HCT116 (cell line): ENCODE results near the gene SLC16A7. TPM values are rescaled to one million over a fixed set of nuclear protein-coding genes. Genes with fewer than 3 reads are reported as not detected.

Source experiments
- ATAC-seq: fragments of 200-7000 bp; cut with Tn5 transposase; 2 replicates; pipeline ENCODE4 v1.9.1; 2020; ENCODE audit warnings: mild to moderate bottlenecking, moderate library complexity
- BruUV-seq: library from RNA; stranded (reverse); fragments of 400-500 nt; replicated peaks from 2 replicates; lab custom pipeline; 2021; lab: Mats Ljungman, UMichigan
- CTCF ChIA-PET: fragments of 300-600 bp; sonication (Branson Sonifier 250); formaldehyde crosslinking; loops from one replicate; lab custom pipeline; 2021; ENCODE audit warnings: antibody characterized with exemption; lab: Charles Lee
- POLR2A ChIA-PET: fragments of 300-600, 350-600 bp; sonication (Branson Sonifier 250); formaldehyde crosslinking; loops from one replicate; lab custom pipeline; 2021; ENCODE audit warnings: antibody characterized with exemption; lab: Charles Lee
- RAD21 ChIA-PET, 2 experiments: fragments of 300-600 bp; sonication (Branson Sonifier 250); formaldehyde crosslinking; loops; one replicate each; lab custom pipeline; 2023; ENCODE audit warnings: low total read pairs in 2 of 2; ENCODE audit not compliant: uncharacterized antibody in 2 of 2, unreplicated experiment in 2 of 2, low non-redundant PET in 1 of 2; lab: Charles Lee
- DNase-seq: peaks from one replicate; pipeline ENCODE4 v3.0.0-alpha.2; 2010; ENCODE audit warnings: low read depth, low spot score
- H2AFZ ChIP-seq: fragments of 200-600 bp; shearing (Covaris generic), sonication (generic); 2 replicates; pipeline ENCODE4 v1.6.1; 2017; ENCODE audit warnings: low read depth, mixed run types, mixed read lengths, antibody characterized with exemption, low read length; ENCODE audit not compliant: poor library complexity, severe bottlenecking
- H3K27ac ChIP-seq: 2 replicates; pipeline ENCODE4 v1.5.1; 2012; ENCODE audit warnings: low read depth, low read length
- H3K27me3 ChIP-seq: fragments of 200-600 bp; sonication (generic); 2 replicates; pipeline ENCODE4 v1.6.1; 2016; ENCODE audit warnings: mixed run types, low read length, mixed read lengths; ENCODE audit not compliant: insufficient read depth
- H3K36me3 ChIP-seq, 2 experiments: fragments of 200-500 bp in 1 of 2; fragments of 200-600 bp in 1 of 2; sonication (Bioruptor generic) in 1 of 2; sonication (generic) in 1 of 2; 2 replicates each; pipeline versions ENCODE4 v1.5.1 to v1.6.1; 2014 to 2016; ENCODE audit warnings: low read length in 2 of 2, inconsistent platforms in 1 of 2, mixed read lengths in 1 of 2, mixed run types in 1 of 2; ENCODE audit not compliant: insufficient read depth in 2 of 2, control insufficient read depth in 1 of 2
- H3K4me1 ChIP-seq, 2 experiments: fragments of 200-600 bp in 1 of 2; sonication (generic) in 1 of 2; 2 replicates each; pipeline versions ENCODE4 v1.5.1 to v1.6.1; 2012 to 2017; ENCODE audit warnings: low read length in 2 of 2, inconsistent platforms in 1 of 2, mild to moderate bottlenecking in 1 of 2, mixed read lengths in 1 of 2, mixed run types in 1 of 2, moderate library complexity in 1 of 2; ENCODE audit not compliant: insufficient read depth in 2 of 2, control insufficient read depth in 1 of 2
- H3K4me2 ChIP-seq: fragments of 200-600 bp; sonication (generic); 2 replicates; pipeline ENCODE4 v1.6.1; 2017; ENCODE audit warnings: mixed run types, low read length, mixed read lengths
- H3K4me3 ChIP-seq, 2 experiments: fragments of 200-600 bp in 1 of 2; sonication (generic) in 1 of 2; replicated peaks in 1 of 2; 2 replicates each; pipeline ENCODE4 v1.5.1; 2011 to 2016; ENCODE audit warnings: low read length in 2 of 2, control low read depth in 1 of 2, low read depth in 1 of 2, mild to moderate bottlenecking in 1 of 2, mixed read lengths in 1 of 2, mixed run types in 1 of 2
- H3K79me2 ChIP-seq: fragments of 200-600 bp; sonication (generic); 2 replicates; pipeline ENCODE4 v1.6.1; 2017; ENCODE audit warnings: mild to moderate bottlenecking, mixed run types, low read length, moderate library complexity, mixed read lengths; ENCODE audit not compliant: insufficient read depth
- H3K9ac ChIP-seq: fragments of 200-600 bp; sonication (generic); 2 replicates; pipeline ENCODE4 v1.6.1; 2016; ENCODE audit warnings: low read length, mixed read lengths
- H3K9me2 ChIP-seq: fragments of 200-600 bp; sonication (generic), shearing (Covaris generic); 2 replicates; pipeline ENCODE4 v1.6.1; 2017; ENCODE audit warnings: mixed run types, mild to moderate bottlenecking, moderate library complexity; ENCODE audit not compliant: insufficient read depth
- H3K9me3 ChIP-seq, 2 experiments: fragments of 200-500 bp in 1 of 2; fragments of 200-600 bp in 1 of 2; sonication (Bioruptor generic) in 1 of 2; sonication (generic) in 1 of 2; 2 replicates each; pipeline ENCODE4 v1.6.1; 2014 to 2017; ENCODE audit warnings: low read length in 2 of 2, mixed read lengths in 2 of 2, inconsistent platforms in 1 of 2, low read depth in 1 of 2, mild to moderate bottlenecking in 1 of 2, mixed run types in 1 of 2, moderate library complexity in 1 of 2; ENCODE audit not compliant: control insufficient read depth in 1 of 2, insufficient read depth in 1 of 2
- H4K20me1 ChIP-seq: fragments of 200-600 bp; sonication (generic), shearing (Covaris generic); 2 replicates; pipeline ENCODE4 v1.6.1; 2017; ENCODE audit warnings: mixed run types, mild to moderate bottlenecking, moderate library complexity; ENCODE audit not compliant: insufficient read depth
- CBX3 ChIP-seq: IDR thresholded peaks from 2 replicates; pipeline ENCODE4 v1.6.1; 2012; ENCODE audit warnings: low read depth
- CEBPB ChIP-seq: IDR thresholded peaks from 2 replicates; pipeline ENCODE4 v1.6.1; 2012; ENCODE audit warnings: low read depth
- EGR1 ChIP-seq: IDR thresholded peaks from 2 replicates; pipeline ENCODE4 v1.6.1; 2012; ENCODE audit warnings: low read depth
- ELF1 ChIP-seq: IDR thresholded peaks from 2 replicates; pipeline ENCODE4 v1.6.1; 2012; ENCODE audit warnings: low read depth, borderline replicate concordance
- EZH2 ChIP-seq: fragments of 200-600 bp; sonication (generic); IDR thresholded peaks from 2 replicates; pipeline ENCODE4 v1.6.1; 2017; ENCODE audit warnings: antibody characterized with exemption, mixed run types
- EZH2phosphoT487 ChIP-seq: fragments of 200-600 bp; IDR thresholded peaks from 2 replicates; pipeline ENCODE4 v1.6.1; 2018; ENCODE audit warnings: antibody characterized with exemption, borderline replicate concordance
- FOSL1 ChIP-seq: IDR thresholded peaks from 2 replicates; pipeline ENCODE4 v1.6.1; 2012; ENCODE audit warnings: low read depth
- JUND ChIP-seq: IDR thresholded peaks from 2 replicates; pipeline ENCODE4 v1.6.1; 2012
- POLR2A ChIP-seq: IDR thresholded peaks from 2 replicates; pipeline ENCODE4 v1.7.0; 2011; ENCODE audit warnings: borderline replicate concordance; ENCODE audit not compliant: insufficient read depth, insufficient read length; ENCODE audit errors: extremely low read depth
- POLR2AphosphoS5 ChIP-seq: IDR thresholded peaks from 2 replicates; pipeline ENCODE4 v1.6.1; 2011; ENCODE audit warnings: mild to moderate bottlenecking, low read depth, low read length, moderate library complexity
- RAD21 ChIP-seq: IDR thresholded peaks from 2 replicates; pipeline ENCODE4 v1.6.1; 2012; ENCODE audit warnings: low read depth, mild to moderate bottlenecking
- REST ChIP-seq: IDR thresholded peaks from 2 replicates; pipeline ENCODE4 v1.6.1; 2012; ENCODE audit warnings: low read depth
- SIN3A ChIP-seq: IDR thresholded peaks from 2 replicates; pipeline ENCODE4 v1.6.1; 2012; ENCODE audit warnings: low read depth
- SP1 ChIP-seq: IDR thresholded peaks from 2 replicates; pipeline ENCODE4 v1.6.1; 2012; ENCODE audit warnings: low read depth
- SRF ChIP-seq: IDR thresholded peaks from 2 replicates; pipeline ENCODE4 v1.6.1; 2012; ENCODE audit warnings: low read depth
- TCF7L2 ChIP-seq: IDR thresholded peaks from 2 replicates; pipeline ENCODE4 v1.7.0; 2011; ENCODE audit warnings: borderline replicate concordance, inconsistent platforms; ENCODE audit not compliant: insufficient read depth, insufficient read length; ENCODE audit errors: extremely low read depth
- YY1 ChIP-seq: IDR thresholded peaks from 2 replicates; pipeline ENCODE4 v1.6.1; 2011; ENCODE audit warnings: low read length, low read depth, moderate library complexity, mild to moderate bottlenecking; ENCODE audit not compliant: insufficient replicate concordance; ENCODE audit errors: extremely low read depth
- ZBTB33 ChIP-seq: IDR thresholded peaks from 2 replicates; pipeline ENCODE4 v1.6.1; 2011; ENCODE audit warnings: mild to moderate bottlenecking, low read length, moderate library complexity; ENCODE audit not compliant: insufficient replicate concordance; ENCODE audit errors: extremely low read depth
- ZFX ChIP-seq: fragments of 450-650 bp; IDR thresholded peaks from 2 replicates; pipeline ENCODE4 v1.6.1; 2017
- ZNF274 ChIP-seq: fragments of 200-500 bp; sonication (Bioruptor generic); IDR thresholded peaks from 2 replicates; pipeline ENCODE4 v1.6.1; 2014; ENCODE audit warnings: mild to moderate bottlenecking, low read depth, low read length, inconsistent platforms
- intact Hi-C: fragments of 100-400 bp; cut with micrococcal nuclease; formaldehyde crosslinking; loops from 2 replicates; pipeline ENCODE4 v1.10.0; 2022
- total RNA-seq: library from RNA; stranded (reverse); gene quantifications from one replicate; pipeline ENCODE4 v1.2.1, GENCODE V29; 2021; ENCODE audit not compliant: unreplicated experiment

The SLC16A7 gene
- total RNA-seq, 1 experiment from 2014 or later: 10.0 TPM

GRCh38 chr12:59710964-59711363, 115.1 kb downstream of the SLC16A7 start:
- TF ChIP-seq EZH2phosphoT487 (no peak), SIN3A (no peak), ZBTB33 (no peak), ELF1 (no peak), EGR1 (no peak), SRF (no peak), FOSL1 (no peak), CBX3 (no peak), ZFX (no peak), REST (no peak), POLR2AphosphoS5 (no peak), EZH2 (no peak), YY1 (no peak), CEBPB (no peak), RAD21 (no peak), POLR2A (no peak), ZNF274 (no peak), TCF7L2 (no peak), SP1 (no peak), JUND (no peak)
- Histone ChIP-seq H3K4me2 (no peak overlapping the region), H4K20me1 (no peaks in the 10 kb centered on the region), H3K9ac (no peak overlapping the region), H3K4me3 (no peak overlapping the region), H3K9me3 (no peaks in the 10 kb centered on the region), H3K9me2 (no peaks in the 10 kb centered on the region), H3K4me1 (peaks cover 0 to 6% of the 10 kb centered on the region in 2 experiments; a peak in 2 of 4 replicates), H3K27me3 (no peaks in the 10 kb centered on the region), H3K36me3 (no peaks in the 10 kb centered on the region), H2AFZ (no peak overlapping the region), H3K27ac (no peak overlapping the region), H3K79me2 (no peaks in the 10 kb centered on the region)
- POLR2A ChIA-PET: no interaction called here
- DNase-seq (no peak), ATAC-seq (no peak)
- no TSS peak for BruUV-seq
- CTCF ChIA-PET: no interaction called here
- RAD21 ChIA-PET: no interaction called here
- intact Hi-C loops: no loop called here
